Astrocyte (in vitro differentiated cells and primary cell): ENCODE measurements around the gene BRD4. TPM values are rescaled to one million over a fixed set of nuclear protein-coding genes. Genes with fewer than 3 reads are reported as not detected.

Source experiments
- DNase-seq: peaks from one replicate; pipeline ENCODE4 v3.0.0-alpha.2; 2010; ENCODE audit warnings: low read depth
- FAIRE-seq: peaks from 2 replicates; lab custom pipeline; 2011; peaks lifted over from hg19 to GRCh38; lab: Jason Lieb, UNC
- H2AFZ ChIP-seq: 2 replicates; pipeline ENCODE4 v1.6.0; 2012; ENCODE audit warnings: low read depth, low read length, inconsistent platforms
- H3K27ac ChIP-seq: 2 replicates; pipeline ENCODE4 v1.5.1; 2011; ENCODE audit warnings: low read depth, low read length, inconsistent platforms
- H3K27me3 ChIP-seq: 2 replicates; pipeline ENCODE4 v1.6.0; 2011; ENCODE audit warnings: low read length, inconsistent platforms; ENCODE audit not compliant: insufficient read depth
- H3K36me3 ChIP-seq: 2 replicates; pipeline ENCODE4 v1.5.1; 2011; ENCODE audit warnings: low read length, inconsistent platforms; ENCODE audit not compliant: insufficient read depth
- H3K4me1 ChIP-seq: 2 replicates; pipeline ENCODE4 v1.5.1; 2011; ENCODE audit warnings: low read length, inconsistent platforms; ENCODE audit not compliant: insufficient read depth
- H3K4me2 ChIP-seq: 2 replicates; pipeline ENCODE4 v1.6.0; 2012; ENCODE audit warnings: low read length, inconsistent platforms
- H3K4me3 ChIP-seq: 2 replicates; pipeline ENCODE4 v1.5.1; 2011; ENCODE audit warnings: low read depth, mild to moderate bottlenecking, low read length, inconsistent platforms; ENCODE audit not compliant: insufficient read depth
- H3K79me2 ChIP-seq: 2 replicates; pipeline ENCODE4 v1.6.0; 2012; ENCODE audit warnings: mild to moderate bottlenecking, low read length, inconsistent platforms; ENCODE audit not compliant: insufficient read depth
- H3K9ac ChIP-seq: 2 replicates; pipeline ENCODE4 v1.6.0; 2012; ENCODE audit warnings: mild to moderate bottlenecking, low read length, inconsistent platforms
- H3K9me3 ChIP-seq: 2 replicates; pipeline ENCODE4 v1.5.1; 2012; ENCODE audit warnings: low read depth, mild to moderate bottlenecking, low read length, inconsistent platforms; ENCODE audit not compliant: insufficient read depth
- H4K20me1 ChIP-seq: 2 replicates; pipeline ENCODE4 v1.6.0; 2012; ENCODE audit warnings: low read length, inconsistent platforms; ENCODE audit not compliant: insufficient read depth
- H3K27ac Mint-ChIP-seq: one replicate; pipeline ENCODE4 v1.8.0; 2021; ENCODE audit warnings: mild to moderate bottlenecking, mixed read lengths; ENCODE audit not compliant: unreplicated experiment
- H3K27me3 Mint-ChIP-seq: one replicate; pipeline ENCODE4 v1.8.0; 2021; ENCODE audit warnings: low read depth, mixed read lengths; ENCODE audit not compliant: unreplicated experiment
- H3K36me3 Mint-ChIP-seq: one replicate; pipeline ENCODE4 v1.8.0; 2021; ENCODE audit warnings: low read depth, mixed read lengths; ENCODE audit not compliant: unreplicated experiment
- H3K4me1 Mint-ChIP-seq: one replicate; pipeline ENCODE4 v1.8.0; 2021; ENCODE audit warnings: low read depth, mixed read lengths; ENCODE audit not compliant: unreplicated experiment
- H3K4me3 Mint-ChIP-seq: one replicate; pipeline ENCODE4 v1.8.0; 2021; ENCODE audit warnings: mild to moderate bottlenecking, moderate library complexity, mixed read lengths; ENCODE audit not compliant: unreplicated experiment
- H3K9me3 Mint-ChIP-seq: one replicate; pipeline ENCODE4 v1.8.0; 2021; ENCODE audit warnings: mild to moderate bottlenecking, mixed read lengths; ENCODE audit not compliant: unreplicated experiment
- CTCF ChIP-seq: IDR thresholded peaks from 2 replicates; pipeline ENCODE4 v1.5.1; 2011; ENCODE audit warnings: low read depth, mild to moderate bottlenecking, inconsistent platforms, low read length, moderate library complexity; ENCODE audit not compliant: insufficient read depth
- EZH2 ChIP-seq: IDR thresholded peaks from 2 replicates; pipeline ENCODE4 v1.6.1; 2012; ENCODE audit warnings: mild to moderate bottlenecking, low read length, inconsistent platforms; ENCODE audit not compliant: insufficient read depth
- total RNA-seq: library from RNA; stranded (reverse); gene quantifications from 2 replicates; pipeline ENCODE4 v1.2.1, GENCODE V29; 2021

Gene BRD4
- total RNA-seq, 1 donor from 2014 or later, result 128 TPM

- H3K4me3 Mint-ChIP-seq, result no peak overlapping the region
- Histone ChIP-seq H3K27me3 (no peaks in the 10 kb centered on the region), H3K4me2 (no peak overlapping the region), H3K4me1 (peaks cover 51% of the 10 kb centered on the region), H2AFZ (no peak overlapping the region), H4K20me1 (peaks cover 98% of the 10 kb centered on the region), H3K36me3 (no peaks in the 10 kb centered on the region), H3K9me3 (no peaks in the 10 kb centered on the region), H3K9ac (no peak overlapping the region), H3K79me2 (peaks cover 98% of the 10 kb centered on the region), H3K4me3 (no peak overlapping the region), H3K27ac (no peak overlapping the region)
- DNase-seq, result no peak
- peaks cover 84% of the 10 kb centered on the region for H3K4me1 Mint-ChIP-seq
- peak overlapping the region; percentile 58 for H3K27ac Mint-ChIP-seq
- TF ChIP-seq CTCF (no peak), EZH2 (no peak)
- H3K9me3 Mint-ChIP-seq, result no peaks in the 10 kb centered on the region
- H3K27me3 Mint-ChIP-seq, result no peaks in the 10 kb centered on the region
- FAIRE-seq, result no peak
- H3K36me3 Mint-ChIP-seq, result peaks cover 10% of the 10 kb centered on the region
These were observed 37.8 kb downstream of the BRD4 start for GRCh38 chr19:15294561-15294990.

- no peak overlapping the region for H3K27ac ChIP-seq
These were observed 38.4 kb downstream of the BRD4 start for GRCh38 chr19:15293781-15294491.

More at GRCh38 chr19:15293781-15294491, 38.4 kb downstream of the BRD4 start:
- Histone ChIP-seq H3K27me3 (no peaks in the 10 kb centered on the region), H3K9ac (no peak overlapping the region), H3K4me2 (no peak overlapping the region), H3K4me1 (peaks cover 45% of the 10 kb centered on the region), H4K20me1 (peaks cover 97% of the 10 kb centered on the region), H3K4me3 (no peak overlapping the region), H3K79me2 (peaks cover 98% of the 10 kb centered on the region), H2AFZ (no peak overlapping the region), H3K9me3 (no peaks in the 10 kb centered on the region), H3K36me3 (no peaks in the 10 kb centered on the region)
- peak overlapping the region; percentile 68 for H3K27ac Mint-ChIP-seq
- no peaks in the 10 kb centered on the region for H3K27me3 Mint-ChIP-seq
- FAIRE-seq, result no peak
- no peak for DNase-seq
- no peak for TF ChIP-seq CTCF
- TF ChIP-seq EZH2, result no peak
- peaks cover 10% of the 10 kb centered on the region for H3K36me3 Mint-ChIP-seq
- no peak overlapping the region for H3K4me3 Mint-ChIP-seq
- peaks cover 80% of the 10 kb centered on the region for H3K4me1 Mint-ChIP-seq
- no peaks in the 10 kb centered on the region for H3K9me3 Mint-ChIP-seq
